Endothelial cell of umbilical vein (primary cell): ENCODE measurements around the gene KISS1. TPM values are rescaled to one million over a fixed set of nuclear protein-coding genes. Genes with fewer than 3 reads are reported as not detected.
A peak's percentile ranks its signal among the peaks of the same experiment; 100 is the strongest.

Experiments
- BruUV-seq: library from RNA; stranded (reverse); fragments of 400-500 nt; replicated peaks from 2 replicates; lab custom pipeline; 2021; lab: Mats Ljungman, UMichigan
- CTCF ChIA-PET: fragments of 300-600, 350-600 bp; sonication (Branson Sonifier 250); formaldehyde crosslinking; loops from one replicate; lab custom pipeline; 2021; ENCODE audit warnings: antibody characterized with exemption, inconsistent platforms; lab: Charles Lee
- POLR2A ChIA-PET: fragments of 300-600, 350-600 bp; sonication (Branson Sonifier 250); formaldehyde crosslinking; loops from one replicate; lab custom pipeline; 2021; ENCODE audit warnings: antibody characterized with exemption, inconsistent platforms; lab: Charles Lee
- DNase-seq: peaks from one replicate; pipeline ENCODE4 v3.0.0-alpha.2; 2011; ENCODE audit warnings: low read depth, low spot score
- FAIRE-seq: peaks from 2 replicates; lab custom pipeline; 2011; peaks lifted over from hg19 to GRCh38; lab: Jason Lieb, UNC
- H2AFZ ChIP-seq: 2 replicates; pipeline ENCODE4 v1.6.0; 2012; ENCODE audit warnings: low read depth, low read length, control low read depth, inconsistent platforms
- H3K27ac ChIP-seq: 2 replicates; pipeline ENCODE4 v1.5.1; 2011; ENCODE audit warnings: low read depth, mild to moderate bottlenecking, control low read depth, low read length, moderate library complexity; ENCODE audit not compliant: insufficient read depth
- H3K27me3 ChIP-seq, 2 experiments: 2 replicates each; pipeline versions ENCODE4 v1.6.0 to v1.6.1; 2011; ENCODE audit warnings: low read length in 2 of 2, mixed read lengths in 1 of 2; ENCODE audit not compliant: control insufficient read depth in 2 of 2, insufficient read depth in 2 of 2
- H3K36me3 ChIP-seq, 2 experiments: 2 replicates in 1 of 2; 3 replicates in 1 of 2; pipeline ENCODE4 v1.5.1; 2011; ENCODE audit warnings: low read length in 2 of 2, mild to moderate bottlenecking in 1 of 2, moderate library complexity in 1 of 2; ENCODE audit not compliant: control insufficient read depth in 2 of 2, insufficient read depth in 2 of 2; ENCODE audit errors: extremely low read depth in 1 of 2
- H3K4me1 ChIP-seq: 3 replicates; pipeline ENCODE4 v1.5.1; 2011; ENCODE audit warnings: mild to moderate bottlenecking, low read length; ENCODE audit not compliant: control insufficient read depth, insufficient read depth; ENCODE audit errors: extremely low read depth
- H3K4me2 ChIP-seq: 2 replicates; pipeline ENCODE4 v1.6.1; 2011; ENCODE audit warnings: low read length, control low read depth, mixed read lengths; ENCODE audit not compliant: insufficient read depth
- H3K4me3 ChIP-seq, 3 experiments: fragments of 200-600 bp in 1 of 3; sonication (generic), shearing (Covaris generic) in 1 of 3; replicated peaks in 1 of 3; 2 replicates each; pipeline ENCODE4 v1.5.1; 2011 to 2016; ENCODE audit warnings: control low read depth in 3 of 3, low read length in 3 of 3, mild to moderate bottlenecking in 2 of 3, inconsistent platforms in 1 of 3, low read depth in 1 of 3, moderate library complexity in 1 of 3; ENCODE audit not compliant: insufficient read depth in 1 of 3
- H3K79me2 ChIP-seq: 2 replicates; pipeline ENCODE4 v1.6.0; 2012; ENCODE audit warnings: low read length, inconsistent platforms; ENCODE audit not compliant: control insufficient read depth, insufficient read depth
- H3K9ac ChIP-seq: replicated peaks from 2 replicates; pipeline ENCODE3; 2011; ENCODE audit warnings: low read length, control low read depth; ENCODE audit not compliant: insufficient read depth; ENCODE audit errors: extremely low read depth
- H3K9me1 ChIP-seq: replicated peaks from 3 replicates; pipeline ENCODE4 v1.6.0; 2011; ENCODE audit warnings: mild to moderate bottlenecking, low read length; ENCODE audit not compliant: control insufficient read depth, insufficient read depth; ENCODE audit errors: extremely low read depth
- H3K9me3 ChIP-seq: replicated peaks from 2 replicates; pipeline ENCODE4 v1.5.1; 2012; ENCODE audit warnings: low read length, inconsistent platforms; ENCODE audit not compliant: control insufficient read depth, insufficient read depth
- H4K20me1 ChIP-seq: replicated peaks from 2 replicates; pipeline ENCODE3; 2011; ENCODE audit warnings: mild to moderate bottlenecking, low read length; ENCODE audit not compliant: control insufficient read depth, insufficient read depth; ENCODE audit errors: extremely low read depth
- CTCF ChIP-seq, 2 donors: IDR thresholded peaks; 1 replicate in 1 of 2; 2 replicates in 1 of 2; pipeline ENCODE4 v1.5.1; 2011; ENCODE audit warnings: low read length in 2 of 2, mild to moderate bottlenecking in 2 of 2, moderate library complexity in 2 of 2, control low read depth in 1 of 2, inconsistent platforms in 1 of 2, low read depth in 1 of 2; ENCODE audit not compliant: insufficient read depth in 1 of 2; ENCODE audit errors: extremely low read depth in 1 of 2
- FOS ChIP-seq: IDR thresholded peaks from 2 replicates; pipeline ENCODE4 v1.6.1; 2011; ENCODE audit warnings: mild to moderate bottlenecking, low read length, moderate library complexity, borderline replicate concordance; ENCODE audit not compliant: insufficient read depth
- MAX ChIP-seq: IDR thresholded peaks from 2 replicates; pipeline ENCODE4 v1.6.1; 2011; ENCODE audit not compliant: insufficient read depth, insufficient read length
- MYC ChIP-seq: IDR thresholded peaks from one replicate; pipeline ENCODE4 v1.6.1; 2011; ENCODE audit warnings: mild to moderate bottlenecking, low read depth, low read length
- POLR2A ChIP-seq: IDR thresholded peaks from 2 replicates; pipeline ENCODE4 v1.6.1; 2012; ENCODE audit warnings: low read depth, mild to moderate bottlenecking, control low read depth, low read length
- POLR2AphosphoS5 ChIP-seq: IDR thresholded peaks from 2 replicates; pipeline ENCODE4 v1.6.1; 2012; ENCODE audit warnings: low read depth, mild to moderate bottlenecking, control low read depth, low read length, moderate library complexity; ENCODE audit not compliant: insufficient read depth
- dilution Hi-C: fragments of 300-500 bp; cut with MboI; formaldehyde crosslinking; loops from one replicate; pipeline ENCODE4 v1.15.0; 2019; ENCODE audit warnings: low sequenced_read_pairs; ENCODE audit not compliant: extremely low pct_ligation_motif_present
- intact Hi-C: fragments of 100-400 bp; cut with micrococcal nuclease; formaldehyde crosslinking; loops from one replicate; pipeline ENCODE4 v1.10.0; 2022
- polyA plus RNA-seq, 4 experiments: library from polyadenylated mRNA; depleted of rRNA in 3 of 4; stranded (reverse) in 3 of 4; unstranded in 1 of 4; fragments of >200 nt; gene quantifications; 2 replicates each; pipeline versions ENCODE4 v1.2.1 to v1.2.3, GENCODE V29; 2011 to 2012; ENCODE audit warnings: missing spikeins in 1 of 4
- total RNA-seq: library from RNA; stranded (reverse); gene quantifications from 2 replicates; pipeline ENCODE4 v1.2.3, GENCODE V29; 2021

Gene KISS1
- total and polyA plus RNA-seq, 2 donors (not counting 3 experiments of a cell fraction or from before 2014, with no cell fraction given): 0.22 to 1.00 TPM

GRCh38 chr1:204205486-204205885 lies 9.2 kb upstream of the KISS1 start:
- TF ChIP-seq POLR2A: no peak
- TF ChIP-seq CTCF (IDR thresholded peaks at IDR 0.05; ENCODE audit: extremely low read depth in 1 of 2, insufficient read depth in 1 of 2, low read depth in 1 of 2, low read length in 2 of 2): no peak
- no peak for TF ChIP-seq POLR2AphosphoS5
- TF ChIP-seq MAX: no peak
- POLR2A ChIA-PET: interaction anchor here (1.3 kb wide), 1 partner anchor 15 kb away, joined by 4 read pairs; no protein-coding TSS in a partner anchor
- H3K36me3 ChIP-seq: no peaks in the 10 kb centered on the region
- dilution Hi-C loops (no loop called here), intact Hi-C loops (no loop called here)
- H2AFZ ChIP-seq: no peak overlapping the region
- no peaks in the 10 kb centered on the region for H3K9me3 ChIP-seq
- H4K20me1 ChIP-seq: no peaks in the 10 kb centered on the region
- no peaks in the 10 kb centered on the region for H3K9me1 ChIP-seq
- no peak overlapping the region for H3K27ac ChIP-seq
- no peak overlapping the region for H3K4me2 ChIP-seq
- CTCF ChIA-PET: interaction anchor here (0.8 to 11.0 kb wide), 19 partner anchors 8 to 348 kb away, joined by 3 to 770 read pairs (median 9); partner anchors contain the start of genes ETNK2, GOLT1A, KISS1 and PLEKHA6
- H3K9ac ChIP-seq: no peak overlapping the region
- H3K79me2 ChIP-seq: no peaks in the 10 kb centered on the region
- no peaks in the 10 kb centered on the region for H3K27me3 ChIP-seq
- no peak overlapping the region for H3K4me3 ChIP-seq
- peak; percentile 26 for FAIRE-seq
- DNase-seq: no peak
- H3K4me1 ChIP-seq: no peaks in the 10 kb centered on the region
- BruUV-seq: no TSS peak

- Histone ChIP-seq H3K9ac (no peak overlapping the region), H2AFZ (no peak overlapping the region), H3K27ac (no peak overlapping the region), H3K4me1 (peaks cover under 1% of the 10 kb centered on the region), H3K36me3 (no peaks in the 10 kb centered on the region), H3K4me3 (no peak overlapping the region), H3K4me2 (no peak overlapping the region), H3K79me2 (no peaks in the 10 kb centered on the region), H4K20me1 (no peaks in the 10 kb centered on the region), H3K27me3 (no peaks in the 10 kb centered on the region), H3K9me3 (no peaks in the 10 kb centered on the region), H3K9me1 (no peaks in the 10 kb centered on the region)
- TF ChIP-seq POLR2A (no peak), FOS (no peak), MYC (no peak), MAX (no peak)
- POLR2A ChIA-PET: no interaction called here
- intact Hi-C loops (no loop called here), dilution Hi-C loops (no loop called here)
- no TSS peak for BruUV-seq
- CTCF ChIA-PET: interaction anchor here (1.3 to 11.0 kb wide), 10 partner anchors 9 to 344 kb away, joined by 7 to 770 read pairs (median 27); partner anchors contain the start of genes ETNK2, GOLT1A, PLEKHA6 and REN
- DNase-seq (no peak), FAIRE-seq (no peak)
Observed at GRCh38 chr1:204204944-204205343, 8.7 kb upstream of the KISS1 start.
